Endothelial cell of coronary artery (primary cell): ENCODE results near the gene NMD3. TPM values are rescaled to one million over a fixed set of nuclear protein-coding genes. Genes with fewer than 3 reads are reported as not detected.

Source experiments
- total RNA-seq: library from RNA; depleted of rRNA; stranded (reverse); fragments of >200 nt; gene quantifications from 2 replicates; pipeline ENCODE4 v1.2.3, GENCODE V29; 2014

The NMD3 gene
- 107 and 113 TPM in 2 replicates for total RNA-seq

DNA sequence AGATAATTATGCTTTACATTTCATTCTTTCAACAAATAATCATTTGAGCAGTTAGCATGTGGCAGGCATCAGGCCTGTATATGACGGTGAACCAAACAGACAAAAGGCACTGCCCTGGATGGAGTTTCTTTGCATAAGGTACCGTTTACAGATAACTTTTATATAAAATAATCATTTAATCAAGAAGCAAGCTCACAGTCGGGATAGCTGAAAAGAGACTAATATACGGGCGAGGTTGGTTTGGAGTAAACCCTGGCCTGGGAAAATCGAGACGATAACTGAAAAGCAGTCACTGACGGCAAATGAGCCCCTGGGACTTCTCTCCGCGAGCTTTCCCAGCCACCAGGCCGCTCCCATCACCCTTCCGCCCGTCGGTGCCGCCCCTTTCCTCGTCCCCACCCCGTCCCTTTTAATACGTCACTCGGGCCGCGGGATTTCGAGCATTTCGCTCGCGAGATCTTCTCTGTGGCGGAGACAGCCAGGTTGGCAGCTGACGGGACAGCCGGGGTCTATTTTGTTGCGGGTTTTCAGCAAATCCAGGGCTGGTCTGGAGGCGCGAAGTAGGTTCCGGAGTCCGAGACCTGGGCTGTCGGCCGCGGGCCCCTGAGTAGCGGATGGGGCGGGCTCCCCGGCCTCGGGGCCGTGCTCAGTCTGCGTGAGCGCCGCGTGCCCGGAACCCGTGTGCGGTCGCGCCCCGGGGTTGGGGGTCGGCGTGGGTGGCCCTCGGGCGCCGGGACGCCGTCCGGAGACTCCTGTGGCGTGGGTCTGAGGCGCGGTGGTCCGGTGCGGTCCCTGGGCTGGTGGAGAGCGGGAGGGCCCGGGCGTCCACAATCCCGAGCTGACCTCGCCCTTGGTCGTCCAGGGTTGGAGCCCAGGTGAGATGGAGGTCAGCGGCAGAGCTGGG, at the start of gene NMD3:
Gene NMD3 (plus strand): TSS at position 462 of the 904 bp plus-strand sequence. CDS start 703 bp downstream, outside the sequence.

Other genes with a start within 250 kb of the NMD3 start
- 13.7 and 24.2 TPM in 2 replicates for gene B3GALNT1, start 116.0 kb upstream of the NMD3 start, total RNA-seq
- gene SPTSSB, start 150.2 kb downstream of the NMD3 start, total RNA-seq: not detected in 2 replicates